ENCODE results near the gene PEX5.
"Not testable (repeated sequence)": the region's sequence is repeated elsewhere in the genome, so short reads cannot be mapped to it uniquely, and the experiment has no call there.

Gene PEX5

DNA sequence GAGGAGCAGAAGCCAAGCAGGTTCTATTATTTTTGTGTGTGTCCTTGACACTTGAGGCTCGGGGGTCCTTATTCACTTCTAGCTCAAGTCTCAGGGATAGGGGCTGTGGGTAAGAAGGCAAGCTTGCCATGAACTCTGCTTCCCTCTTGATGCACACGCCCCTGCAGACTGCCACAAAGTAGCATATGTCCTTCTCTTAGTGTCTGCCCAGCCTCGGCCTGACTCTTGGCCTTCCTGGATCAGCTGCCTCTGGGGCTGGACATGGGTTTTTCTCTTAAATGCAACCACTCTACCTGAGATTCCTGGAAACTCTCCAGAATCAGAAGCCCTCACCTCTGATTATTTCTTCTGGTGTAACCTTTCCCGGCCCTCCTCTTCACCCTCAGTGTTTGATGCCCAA, 28.2 kb upstream of the PEX5 start:
- DNase-seq = no peak

DNA sequence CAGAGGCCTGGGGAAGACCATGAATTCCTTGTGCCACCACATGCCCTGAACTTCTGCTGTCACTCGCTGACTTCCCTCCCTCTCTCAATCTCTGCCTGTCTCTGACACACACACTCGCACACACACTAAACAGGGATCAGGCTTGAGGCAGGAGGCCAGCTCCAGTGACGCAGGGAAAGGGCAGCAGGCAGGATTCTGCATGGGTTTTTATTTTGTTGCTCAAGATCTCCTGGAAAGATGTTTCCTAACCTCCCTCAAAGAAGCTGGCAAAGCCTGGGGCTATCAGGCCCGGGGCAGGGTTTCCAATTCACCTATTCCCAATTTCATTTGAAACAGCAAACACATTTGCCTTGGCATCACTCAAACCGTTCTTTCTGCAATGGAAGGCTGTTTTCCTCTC, 27.7 kb upstream of the PEX5 start:
- DNase-seq = no peak

DNA sequence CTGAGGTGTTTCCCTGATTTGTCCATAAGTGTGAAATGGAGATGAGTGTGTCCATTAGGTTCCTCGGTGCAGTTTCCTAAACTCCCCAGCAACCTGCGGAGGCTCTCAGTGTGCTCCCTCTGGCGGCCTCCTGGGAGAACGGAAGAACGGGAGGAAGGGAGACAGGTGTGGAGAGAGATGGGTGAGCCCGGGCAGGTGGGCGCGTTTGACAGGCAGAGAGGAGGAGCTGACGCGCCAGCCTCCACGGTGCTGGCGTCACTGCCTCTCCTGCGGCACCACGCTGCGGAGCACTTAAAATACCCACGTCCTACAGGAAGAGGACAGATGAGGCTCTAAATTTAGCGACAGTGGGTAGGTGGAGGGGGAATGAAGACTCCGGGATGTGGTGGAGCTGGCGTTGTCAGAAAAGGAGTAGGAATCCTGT, 26.8 kb upstream of the PEX5 start:
- DNase-seq = peak; percentile 17

DNA sequence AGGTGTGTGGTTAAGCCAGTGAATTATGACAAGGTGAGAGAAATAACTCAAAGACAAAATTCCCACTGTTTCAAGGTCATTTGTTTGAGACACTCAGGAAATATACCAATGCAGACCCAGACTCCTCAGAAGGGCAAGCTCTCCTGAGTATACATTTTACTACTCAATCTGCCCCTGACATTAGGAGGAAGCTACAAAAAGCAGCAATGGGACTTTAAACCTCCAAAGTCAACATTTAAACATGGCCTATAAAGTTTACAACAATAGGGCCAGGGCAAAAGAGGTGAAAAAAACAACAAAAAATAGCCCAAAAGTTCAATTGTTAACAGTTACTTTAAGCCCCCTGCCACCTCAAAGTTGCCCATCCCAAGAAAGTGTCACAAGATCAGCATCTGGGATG, 19.5 kb upstream of the PEX5 start:
- no peak for DNase-seq

DNA sequence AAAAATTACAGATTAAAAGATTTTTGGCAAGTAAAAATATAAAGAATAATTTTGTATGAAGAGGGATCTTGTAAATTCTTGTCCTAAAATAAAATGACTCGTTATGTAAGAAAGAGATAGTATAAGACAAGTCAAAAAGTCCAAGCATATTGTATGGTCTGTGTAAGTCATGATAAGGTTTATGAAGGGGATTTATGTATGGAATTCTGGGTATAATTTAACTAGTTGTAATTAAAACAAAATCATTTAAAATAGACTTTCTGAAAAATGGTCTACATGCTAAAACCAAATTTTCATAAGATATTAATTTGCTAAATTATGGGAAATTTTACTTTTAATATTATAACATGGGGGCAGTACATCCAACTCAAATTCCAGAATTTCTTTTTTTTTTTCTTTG, 17.6 kb upstream of the PEX5 start:
- DNase-seq = no peak

- DNase-seq = no peak
Observed at GRCh38 chr12:7175493-7175892, 14.0 kb upstream of the PEX5 start.

DNA sequence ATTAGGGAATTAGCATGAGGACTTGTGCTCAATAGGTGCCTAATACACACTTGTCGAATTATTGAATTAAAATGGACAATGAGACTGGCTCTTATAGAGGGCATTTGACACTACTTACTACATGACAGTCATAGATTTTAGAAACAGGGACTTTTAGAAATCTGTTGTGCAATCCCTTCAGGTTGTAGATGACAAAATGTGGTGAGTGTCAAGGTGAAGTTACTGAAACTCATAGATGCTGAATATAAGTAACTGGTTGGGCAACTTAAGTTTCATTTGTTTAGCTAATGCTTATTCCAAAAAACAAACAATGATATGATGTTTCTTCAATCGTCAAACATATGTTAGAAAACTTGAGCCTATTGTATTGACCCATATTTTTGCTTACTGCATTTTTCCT, 12.9 kb upstream of the PEX5 start:
- DNase-seq = no peak

DNA sequence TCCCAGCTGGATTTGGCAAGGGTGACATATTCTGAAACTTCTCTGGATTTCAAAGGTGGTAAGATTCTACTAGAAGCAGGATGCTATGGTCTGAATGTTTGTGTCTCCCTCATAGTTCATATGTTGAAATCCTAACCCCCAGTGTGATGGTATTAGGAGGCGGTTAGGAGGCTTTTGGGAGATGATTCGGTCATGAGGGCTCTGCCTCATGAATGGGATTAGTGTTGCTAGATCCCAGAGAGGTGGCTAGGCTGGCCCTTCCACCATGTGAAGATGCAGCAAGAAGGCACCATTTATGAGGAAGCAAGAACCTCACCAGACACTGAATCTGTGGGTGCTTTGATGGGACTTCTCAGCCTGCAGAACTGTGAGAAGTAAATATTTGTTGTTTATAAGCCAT, 11.0 kb upstream of the PEX5 start:
- DNase-seq = no peak

- no peak for DNase-seq
Observed at GRCh38 chr12:7180685-7181084, 8.8 kb upstream of the PEX5 start.

DNA sequence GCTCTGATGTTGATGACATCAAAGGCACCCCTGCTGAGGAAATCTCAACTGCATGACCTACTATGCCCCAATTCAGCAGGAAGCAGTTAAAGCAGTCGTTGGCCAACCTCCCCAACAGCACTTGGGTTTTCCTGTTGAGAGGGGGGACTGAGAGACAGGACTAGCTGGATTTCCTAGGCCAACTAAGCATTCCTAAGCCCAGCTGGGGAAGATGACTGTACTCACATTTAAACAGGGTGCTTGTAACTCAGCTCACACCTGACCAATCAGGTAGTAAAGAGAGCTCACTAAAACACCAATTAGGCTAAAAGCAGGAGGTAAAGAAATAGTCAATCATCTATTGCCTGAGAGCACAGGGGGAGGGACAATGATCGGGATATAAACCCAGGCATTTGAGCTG, 3.4 kb upstream of the PEX5 start:
- not testable (repeated sequence) for DNase-seq

DNA sequence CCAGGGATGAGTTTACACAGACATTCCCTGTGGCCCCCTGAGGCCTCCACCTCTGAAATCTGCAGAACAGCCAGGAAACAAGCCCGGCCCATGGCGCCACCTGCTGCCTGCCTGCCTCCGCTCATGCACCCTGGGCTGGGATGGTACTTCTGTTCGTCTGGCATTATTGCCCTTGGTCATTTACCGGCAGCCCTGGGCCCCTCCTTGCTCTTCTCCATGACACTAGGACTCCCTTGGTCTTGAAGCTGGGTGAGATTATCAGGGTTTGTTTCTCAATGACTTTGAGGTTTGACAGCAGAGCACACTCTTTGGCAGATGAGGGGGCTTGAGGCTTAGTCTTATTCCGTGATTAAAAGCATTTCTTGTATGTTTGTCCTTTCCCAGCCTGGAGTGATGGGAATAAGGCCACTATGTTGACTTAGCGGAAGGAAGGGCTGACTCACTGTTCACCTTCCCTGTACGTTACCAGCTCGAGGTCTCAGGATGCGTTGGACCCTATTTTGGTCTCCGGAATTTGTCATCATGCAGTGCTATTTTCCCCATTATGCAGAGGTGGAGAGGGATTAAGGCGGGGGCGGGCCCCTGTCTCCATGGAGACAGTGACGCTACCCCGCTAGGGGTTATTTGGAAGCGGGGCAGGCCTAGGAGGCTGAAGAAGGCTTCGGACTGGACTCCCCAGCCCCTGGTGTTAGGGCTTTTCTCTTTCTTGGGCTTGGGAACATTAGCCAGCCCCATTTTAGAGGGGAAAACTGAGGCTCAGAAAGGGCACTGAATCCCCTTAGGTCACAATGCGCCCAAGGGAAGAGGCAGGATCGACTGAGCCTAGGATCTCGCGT, 706 bp upstream of the PEX5 start:
- DNase-seq = peak; percentile 70

DNA sequence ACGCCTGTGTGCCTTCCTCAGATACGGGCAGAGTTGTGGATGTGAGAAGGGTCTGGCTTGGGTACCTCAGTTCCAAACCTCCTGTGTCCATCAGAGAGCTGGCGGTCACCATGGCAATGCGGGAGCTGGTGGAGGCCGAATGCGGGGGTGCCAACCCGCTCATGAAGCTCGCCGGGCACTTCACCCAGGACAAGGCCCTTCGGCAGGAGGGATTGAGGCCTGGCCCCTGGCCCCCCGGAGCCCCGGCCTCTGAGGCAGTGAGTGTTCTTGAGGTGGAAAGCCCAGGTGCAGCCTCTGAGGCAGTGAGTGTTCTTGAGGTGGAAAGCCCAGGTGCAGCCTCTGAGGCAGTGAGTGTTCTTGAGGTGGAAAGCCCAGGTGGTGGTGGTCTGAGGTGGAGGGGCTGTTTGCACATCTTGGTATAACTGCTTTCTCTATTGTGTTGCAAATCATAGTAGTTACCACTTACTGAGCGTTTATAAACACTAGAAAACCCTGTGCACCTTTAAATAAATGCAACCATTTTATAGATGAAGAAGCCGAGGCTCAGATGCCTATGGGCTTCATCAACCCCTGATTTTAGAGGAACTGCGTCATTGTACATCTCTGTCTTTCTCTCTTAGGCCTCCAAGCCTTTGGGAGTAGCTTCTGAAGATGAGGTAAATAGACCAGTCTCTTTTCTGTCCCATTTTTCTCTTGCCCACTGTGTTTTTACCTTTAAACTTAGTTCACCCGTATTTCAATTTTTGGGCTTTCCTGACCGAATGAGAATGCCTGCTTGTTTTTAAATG, 976 bp downstream of the PEX5 start:
- peak; percentile 11 for DNase-seq

GRCh38 chr12:7193674-7194073, 4.2 kb downstream of the PEX5 start:
- DNase-seq = no peak

- DNase-seq = no peak
Observed at GRCh38 chr12:7197841-7198240, 8.4 kb downstream of the PEX5 start.

- no peak for DNase-seq
Observed at GRCh38 chr12:7203109-7203508, 13.6 kb downstream of the PEX5 start.

- DNase-seq = no peak
Observed at GRCh38 chr12:7205091-7205490, 15.6 kb downstream of the PEX5 start.

DNA sequence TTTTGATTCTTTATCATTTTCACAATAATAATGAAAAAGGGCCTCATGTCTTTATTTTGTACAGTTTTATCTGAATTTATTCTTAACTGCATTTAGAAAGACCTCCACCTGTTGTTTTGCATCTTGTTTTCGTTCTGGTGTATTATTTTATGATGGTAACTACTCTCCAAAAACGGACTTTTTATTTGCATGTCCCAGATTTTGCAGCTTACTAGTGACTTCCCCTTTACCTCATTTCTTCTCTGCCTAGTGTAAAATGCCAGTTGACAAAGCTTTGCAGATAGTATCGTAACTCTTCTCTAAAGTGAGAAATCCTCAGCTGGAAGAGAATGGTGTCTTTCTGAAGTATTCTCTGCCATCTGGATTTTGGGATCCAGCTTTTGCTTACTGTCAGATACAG, 17.2 kb downstream of the PEX5 start:
- no peak for DNase-seq

DNA sequence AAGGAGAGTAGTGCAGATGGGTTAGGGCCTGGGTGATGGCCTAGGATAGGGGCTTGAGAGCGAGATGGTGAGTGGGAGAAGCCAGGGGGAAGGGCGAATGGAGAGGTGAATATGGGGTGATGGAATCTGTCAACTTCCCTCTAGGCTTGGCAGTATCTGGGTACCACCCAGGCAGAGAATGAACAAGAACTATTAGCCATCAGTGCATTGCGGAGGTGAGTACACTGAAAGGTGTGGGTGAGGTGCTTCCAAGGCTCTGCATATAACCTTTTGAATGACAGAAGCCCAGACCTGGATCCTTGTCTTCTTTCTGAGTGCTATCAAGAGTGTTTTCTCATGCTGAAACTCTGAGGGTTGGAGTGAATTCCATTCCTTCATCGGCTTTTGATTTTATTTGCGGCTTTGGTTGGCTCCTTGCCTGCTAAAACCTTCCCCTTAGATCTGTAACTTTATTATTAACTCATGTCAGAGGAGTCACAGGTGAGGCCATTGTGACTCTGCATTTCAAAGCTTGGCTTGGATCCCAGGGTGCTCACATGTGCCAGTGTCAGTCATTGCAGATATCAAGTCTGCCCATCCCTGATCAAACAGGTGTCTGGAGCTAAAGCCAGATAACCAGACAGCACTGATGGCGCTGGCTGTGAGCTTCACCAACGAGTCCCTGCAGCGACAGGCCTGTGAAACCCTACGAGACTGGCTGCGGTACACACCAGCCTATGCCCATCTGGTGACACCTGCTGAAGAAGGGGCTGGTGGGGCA, 18.6 kb downstream of the PEX5 start:
- no peak for DNase-seq

- DNase-seq = no peak
Observed at GRCh38 chr12:7209958-7210357, 20.5 kb downstream of the PEX5 start.

GRCh38 chr12:7210642-7211151, 21.2 kb downstream of the PEX5 start:
- DNase-seq = no peak

GRCh38 chr12:7212678-7213077, 23.2 kb downstream of the PEX5 start:
- DNase-seq = no peak

DNA sequence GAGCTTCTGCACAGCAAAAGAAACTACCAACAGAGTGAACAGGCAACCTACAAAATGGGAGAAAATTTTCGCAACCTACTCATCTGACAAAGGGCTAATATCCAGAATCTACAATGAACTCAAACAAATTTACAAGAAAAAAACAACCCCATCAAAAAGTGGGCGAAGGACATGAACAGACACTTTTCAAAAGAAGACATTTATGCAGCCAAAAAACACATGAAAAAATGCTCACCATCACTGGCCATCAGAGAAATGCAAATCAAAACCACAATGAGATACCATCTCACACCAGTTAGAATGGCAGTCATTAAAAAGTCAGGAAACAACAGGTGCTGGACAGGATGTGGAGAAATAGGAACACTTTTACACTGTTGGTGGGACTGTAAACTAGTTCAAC, 24.3 kb downstream of the PEX5 start:
- DNase-seq = not testable (repeated sequence)

- no peak for DNase-seq
Observed at GRCh38 chr12:7217475-7218069, 28.1 kb downstream of the PEX5 start.
